EL (cell line): ENCODE results near the gene IPO5.

Experiments
- DNase-seq: peaks from one replicate; pipeline ENCODE4 v3.0.0-alpha.2; 2016

The IPO5 gene

GRCh38 chr13:97953376-97953970 lies at the start of gene IPO5:
TSS of gene IPO5 (plus strand) at chr13:97953675. CDS start at chr13:97976697, 23,022 bp downstream.
- DNase-seq: no peak

DNA sequence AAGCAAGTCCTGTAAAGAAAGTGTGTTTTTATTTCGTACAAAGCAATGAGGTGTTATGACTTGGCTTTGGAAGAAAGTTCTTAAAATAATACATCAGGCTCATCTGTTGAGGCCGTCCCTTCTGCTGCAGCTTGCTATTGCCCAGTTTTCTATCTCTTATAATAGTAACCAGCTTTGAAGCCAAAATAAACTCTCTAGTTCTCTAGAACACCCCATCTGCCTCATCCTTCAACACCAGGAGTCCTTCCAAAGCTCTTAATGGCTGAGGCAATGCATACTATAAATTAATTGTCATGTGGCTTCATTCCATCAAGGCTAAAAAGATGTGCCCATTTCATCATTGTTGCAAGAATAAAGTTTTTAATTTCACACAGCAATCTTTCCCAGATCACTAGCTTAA lies 49.4 kb upstream of the IPO5 start:
- no peak for DNase-seq

DNA sequence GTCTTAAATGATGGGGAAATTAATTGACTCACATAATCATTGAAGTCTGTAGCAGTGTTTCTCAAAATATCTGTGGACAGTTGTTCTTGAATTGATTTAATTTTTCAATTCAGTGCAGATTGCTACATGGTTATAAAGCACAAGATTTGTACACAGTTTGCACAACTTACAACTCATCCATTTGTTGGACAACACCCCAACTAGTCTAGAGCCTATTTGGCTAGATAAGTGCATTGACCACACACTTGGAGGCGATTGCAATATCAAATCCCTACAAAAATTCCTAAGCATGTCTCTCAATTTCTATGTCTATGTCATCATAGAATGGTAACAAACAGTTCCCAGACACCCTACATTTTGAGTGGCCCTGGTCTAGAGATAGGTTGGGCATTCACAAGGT lies 48.0 kb upstream of the IPO5 start:
- no peak for DNase-seq

GRCh38 chr13:97911311-97912138 lies 42.0 kb upstream of the IPO5 start:
- peak; percentile 31 for DNase-seq

GRCh38 chr13:97912139-97912535 lies 41.3 kb upstream of the IPO5 start:
- DNase-seq: no peak

DNA sequence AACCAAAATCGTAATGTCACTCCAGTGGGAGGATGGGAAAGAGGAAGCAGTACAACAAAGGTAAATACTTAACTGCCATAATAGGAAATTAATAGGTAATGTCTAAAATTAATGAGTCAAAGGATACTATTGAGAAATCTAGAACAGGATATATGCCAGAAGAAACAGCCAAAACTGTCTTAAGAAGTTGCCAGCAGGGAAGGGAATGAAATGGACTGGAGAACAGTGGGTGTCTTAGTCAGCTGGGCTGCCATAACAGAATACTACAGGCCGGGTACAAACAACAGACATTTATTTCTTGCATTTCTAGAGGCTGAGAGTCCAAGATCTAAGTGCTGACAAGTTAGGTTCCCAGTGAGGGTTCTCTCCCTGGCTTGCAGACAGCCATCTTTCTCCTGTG lies 40.3 kb upstream of the IPO5 start:
- DNase-seq: no peak

GRCh38 chr13:97914540-97914939 lies 38.9 kb upstream of the IPO5 start:
- DNase-seq: peak; percentile 51

- DNase-seq: no peak
These were observed 32.2 kb upstream of the IPO5 start for GRCh38 chr13:97921176-97921816.

DNA sequence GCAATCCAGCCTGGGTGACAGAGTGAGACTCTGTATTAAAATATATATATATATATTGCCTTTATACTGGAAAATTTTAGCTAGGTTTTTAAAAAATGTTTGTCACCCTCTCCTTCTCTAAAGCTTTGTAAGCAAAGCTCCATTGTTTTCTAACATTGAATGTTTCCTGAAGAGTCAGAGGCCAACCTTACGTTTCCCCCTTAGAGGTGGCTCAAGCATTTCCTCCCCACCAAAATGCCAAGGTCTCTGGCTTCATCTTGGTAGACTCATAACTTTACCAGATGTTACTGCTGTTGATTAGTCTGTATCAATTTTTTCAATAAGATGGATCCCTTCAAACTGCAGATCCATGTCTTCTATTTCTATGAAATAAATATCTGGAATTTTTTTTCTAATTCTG lies 25.2 kb upstream of the IPO5 start:
- no peak for DNase-seq

GRCh38 chr13:97932036-97932435 lies 21.4 kb upstream of the IPO5 start:
- DNase-seq: no peak

DNA sequence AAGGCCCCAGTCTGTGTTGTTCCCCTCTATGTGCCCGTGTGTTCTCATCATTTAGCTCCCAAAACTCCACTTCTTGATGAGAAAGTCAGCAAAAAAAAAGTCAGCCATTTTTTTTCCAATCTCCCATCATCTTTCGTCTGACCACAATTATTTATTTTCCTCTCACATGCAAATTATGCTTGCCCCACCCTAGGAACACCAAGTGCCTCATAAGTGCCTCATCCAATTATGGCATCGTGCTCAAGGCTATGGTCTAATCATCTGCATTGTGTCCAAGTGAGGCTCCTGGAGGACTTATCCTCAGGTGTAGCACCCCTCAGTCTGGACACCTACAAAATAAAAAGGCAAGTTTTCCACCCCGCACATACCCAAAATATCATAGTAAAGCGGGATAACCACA lies 20.8 kb upstream of the IPO5 start:
- DNase-seq: no peak

DNA sequence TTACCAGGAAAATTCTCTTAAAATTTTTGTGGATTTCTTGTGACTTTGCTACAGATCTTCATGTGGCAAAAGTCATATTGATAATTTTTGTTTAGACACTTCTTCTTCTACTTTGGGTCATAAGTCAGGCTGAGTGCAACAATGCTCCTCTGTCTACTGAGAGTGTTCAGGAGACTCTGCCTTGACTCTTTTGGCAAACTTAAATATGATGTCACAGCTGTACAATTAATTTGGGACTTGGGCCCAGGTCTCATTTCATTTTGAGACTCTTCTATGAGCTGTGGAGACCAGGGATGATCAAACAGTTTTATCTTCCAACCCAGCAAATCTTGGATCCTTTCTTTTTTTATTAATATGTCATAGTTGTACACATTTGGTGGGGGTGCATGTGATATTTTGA lies 19.7 kb upstream of the IPO5 start:
- no peak for DNase-seq

DNA sequence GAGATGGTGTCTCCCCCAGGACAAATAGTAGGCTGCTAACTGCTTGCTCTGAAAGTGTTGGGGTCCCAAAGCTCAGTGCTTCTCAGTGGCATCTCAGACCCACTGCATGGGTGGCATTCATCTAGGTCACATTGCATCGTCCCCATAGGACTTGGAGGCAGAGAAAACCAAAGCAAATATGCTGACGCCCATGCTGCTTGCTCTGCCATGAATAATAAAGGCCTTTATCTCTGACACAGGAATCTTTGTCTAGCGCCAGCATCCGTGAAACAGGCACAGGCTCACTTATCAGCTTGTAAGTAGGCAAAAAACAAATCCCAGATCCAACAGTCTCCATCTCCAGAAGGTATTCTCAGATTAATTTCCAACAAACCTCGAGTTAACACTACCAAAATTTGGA lies 18.9 kb upstream of the IPO5 start:
- DNase-seq: no peak

GRCh38 chr13:97935071-97935470 lies 18.4 kb upstream of the IPO5 start:
- no peak for DNase-seq

GRCh38 chr13:97936036-97936435 lies 17.4 kb upstream of the IPO5 start:
- no peak for DNase-seq

DNA sequence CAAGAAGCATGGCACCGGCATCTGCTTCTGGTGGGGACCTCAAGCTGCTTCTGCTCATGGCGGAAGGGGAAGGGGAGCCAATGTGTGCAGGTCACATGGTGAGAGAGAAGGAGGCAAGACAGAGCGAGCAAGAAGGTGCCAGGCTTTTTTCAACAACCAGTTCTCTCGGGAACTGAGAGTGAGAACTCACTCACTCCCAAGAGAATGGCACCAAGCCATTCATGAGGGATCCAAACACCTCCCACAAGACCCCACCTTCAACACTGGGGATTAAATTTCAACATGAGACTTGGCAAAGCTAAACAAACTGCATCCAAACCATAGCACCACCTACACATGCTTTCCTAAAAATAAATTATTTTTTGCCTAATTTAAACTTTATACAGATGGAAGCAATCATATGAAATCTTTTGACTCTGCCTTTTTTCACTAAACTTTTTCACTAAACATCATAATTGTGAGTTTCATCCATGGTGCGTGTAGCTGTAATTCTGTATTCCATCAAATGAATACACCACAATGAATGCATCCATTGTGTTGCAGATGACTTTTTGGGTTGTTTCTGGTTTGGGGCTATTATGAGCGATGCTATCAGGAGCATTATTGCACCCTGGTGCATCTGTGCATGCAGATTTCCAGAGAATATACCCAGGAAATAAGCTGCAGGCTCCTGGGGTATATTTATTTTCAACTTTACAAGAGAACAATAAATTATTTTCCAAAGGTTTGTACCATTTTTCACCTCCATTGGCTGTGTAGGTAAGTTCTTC lies 14.6 kb upstream of the IPO5 start:
- no peak for DNase-seq

- peak; percentile 46 for DNase-seq
These were observed 9.0 kb upstream of the IPO5 start for GRCh38 chr13:97944396-97945029.

DNA sequence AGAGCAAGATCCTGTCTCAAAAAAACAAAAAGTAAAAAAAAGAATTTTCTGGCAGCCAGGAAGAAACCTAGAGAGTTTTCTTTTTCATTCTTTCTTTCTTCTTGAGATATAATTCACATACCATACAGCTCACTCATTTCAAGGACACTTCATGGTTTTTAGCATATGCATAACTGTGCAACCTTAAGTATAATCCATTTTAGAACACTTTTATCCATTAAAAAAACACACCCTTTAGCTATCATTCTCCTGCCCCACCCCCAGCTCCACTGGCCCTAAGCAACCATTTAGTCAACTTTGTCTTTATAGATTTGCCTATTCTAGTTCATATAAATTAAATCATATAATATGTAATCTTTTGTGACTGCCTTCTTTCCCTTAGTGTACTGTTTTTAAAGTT lies 8.1 kb upstream of the IPO5 start:
- DNase-seq: peak; percentile 28

DNA sequence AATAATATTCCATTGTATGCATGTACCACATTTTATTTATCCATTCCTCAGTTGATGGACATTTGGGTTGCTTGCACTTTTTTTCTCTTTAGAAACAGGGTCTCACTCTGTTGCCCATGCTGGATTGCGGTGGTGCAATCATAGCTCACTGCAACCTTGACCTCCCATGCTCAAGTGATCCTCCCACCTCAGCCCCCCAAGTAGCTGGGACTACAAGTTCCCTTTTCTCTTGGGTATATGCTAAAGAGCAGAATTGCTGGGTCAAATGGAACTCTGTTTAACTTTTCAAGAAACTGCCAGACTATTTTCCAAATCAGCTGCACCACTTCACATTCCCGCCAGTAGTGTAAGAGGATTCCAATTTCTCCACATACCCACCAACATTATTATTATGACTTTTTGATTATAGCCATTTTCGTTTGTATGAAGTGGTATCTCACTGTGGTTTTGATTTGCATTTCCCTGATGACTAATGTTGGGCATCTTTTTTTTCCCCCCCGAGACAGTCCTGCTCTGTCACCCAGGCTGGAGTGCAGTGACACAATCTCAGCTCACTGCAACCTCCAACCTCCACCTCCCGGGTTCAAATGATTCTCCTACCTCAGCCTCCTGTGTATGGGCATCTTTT lies 7.6 kb upstream of the IPO5 start:
- DNase-seq: peak; percentile 64

DNA sequence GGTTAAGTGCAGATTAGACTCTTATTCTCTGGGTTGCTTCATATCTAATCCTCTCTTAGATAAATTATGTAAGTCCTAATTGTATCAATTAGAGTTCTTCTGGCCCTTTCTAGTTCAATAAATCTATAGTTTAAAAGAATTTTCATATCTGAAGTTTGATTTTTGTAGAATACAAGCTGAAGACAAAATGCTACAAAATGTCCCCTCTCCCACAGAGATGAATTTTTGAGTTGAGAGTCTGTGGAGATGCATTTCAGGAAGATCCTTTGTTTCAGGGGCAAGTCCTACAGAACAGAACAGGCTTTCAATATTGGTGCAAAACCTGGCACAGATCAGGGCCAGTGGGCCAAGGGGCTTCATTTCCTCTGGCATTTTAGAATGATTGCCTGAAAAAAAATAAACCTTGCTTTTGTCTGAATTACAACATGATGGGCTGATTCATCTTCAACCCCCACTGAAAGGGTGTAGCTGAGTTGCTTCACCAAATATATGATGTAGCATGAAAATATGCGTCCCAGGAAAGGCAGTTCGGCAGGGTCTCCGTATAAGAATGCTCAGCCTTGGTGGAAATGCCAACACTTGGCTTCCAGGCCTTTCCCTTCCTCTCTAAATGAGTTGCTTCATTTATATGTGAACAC lies 6.4 kb upstream of the IPO5 start:
- DNase-seq: peak; percentile 94

DNA sequence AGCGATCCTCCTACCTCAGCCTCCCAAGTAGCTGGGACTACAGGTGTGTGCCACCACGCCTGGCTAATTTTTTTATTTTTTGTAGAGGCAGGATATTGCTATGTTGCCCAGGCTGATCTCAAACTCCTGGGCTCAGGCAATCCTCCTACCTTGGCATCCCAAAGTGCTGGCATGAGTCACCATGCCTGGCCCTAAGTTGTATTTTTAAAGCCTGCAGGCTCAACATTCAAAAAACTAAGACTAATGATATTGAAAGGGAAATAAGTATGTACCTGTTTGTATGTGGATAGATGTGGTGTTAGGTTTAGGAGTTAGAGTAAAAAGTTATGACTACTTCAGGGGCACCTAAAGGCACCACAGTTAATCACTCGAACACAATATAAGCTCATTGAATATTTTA lies 5.4 kb upstream of the IPO5 start:
- peak; percentile 57 for DNase-seq

DNA sequence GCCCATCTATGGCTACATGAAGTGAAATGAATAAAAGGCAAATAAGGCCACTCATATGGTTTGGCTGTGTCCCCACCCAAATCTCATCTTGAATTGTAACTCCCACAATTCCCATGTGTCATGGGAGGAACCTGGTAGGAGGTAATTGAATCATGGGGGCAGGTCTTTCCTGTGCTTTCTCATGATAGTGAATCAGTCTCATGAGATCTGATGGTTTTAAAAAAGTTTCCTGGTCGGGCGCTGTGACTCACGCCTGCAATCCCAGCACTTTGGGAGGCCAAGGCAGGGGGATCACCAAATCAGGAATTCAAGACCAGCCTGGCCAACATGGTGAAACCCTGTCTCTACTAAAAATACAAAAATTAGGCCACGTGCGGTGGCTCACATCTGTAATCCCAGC lies 4.2 kb upstream of the IPO5 start:
- DNase-seq: peak; percentile 16
